ENCODE data around the gene SP140L. TPM values are rescaled to one million over a fixed set of nuclear protein-coding genes. Genes with fewer than 3 reads are reported as not detected.
"Not testable (repeated sequence)": the region's sequence is repeated elsewhere in the genome, so short reads cannot be mapped to it uniquely, and the experiment has no call there.

SP140L gene
- polyA plus RNA-seq, 4 donors, result 8.9 to 13.5 (median 11.2) TPM

- no peak for DNase-seq (ENCODE audit: low read depth in 4 of 4, low spot score in 2 of 4)
Measured at GRCh38 chr2:230414302-230414701, 87.3 kb downstream of the SP140L start.

GRCh38 chr2:230416061-230416721 lies 89.2 kb downstream of the SP140L start, which contains the start of gene SP100:
Gene SP100, plus strand, starts transcription at chr2:230416201. Its CDS starts 96 bp downstream, at chr2:230416297.
- no peak for DNase-seq (ENCODE audit: low read depth in 4 of 4, low spot score in 2 of 4)

GRCh38 chr2:230417436-230417835 lies 90.4 kb downstream of the SP140L start:
- DNase-seq (ENCODE audit: low read depth in 4 of 4, low spot score in 2 of 4), result no peak

GRCh38 chr2:230418341-230419016 lies 91.5 kb downstream of the SP140L start:
- no peak for DNase-seq (ENCODE audit: low read depth in 4 of 4, low spot score in 2 of 4)

- DNase-seq (ENCODE audit: low read depth in 4 of 4, low spot score in 2 of 4), result no peak
Measured at GRCh38 chr2:230419181-230419580, 92.2 kb downstream of the SP140L start.

- no peak for DNase-seq (ENCODE audit: low read depth in 4 of 4, low spot score in 2 of 4)
Measured at GRCh38 chr2:230422149-230422548, 95.2 kb downstream of the SP140L start.

GRCh38 chr2:230423851-230424458 lies 97.0 kb downstream of the SP140L start:
- no peak for DNase-seq (ENCODE audit: low read depth in 4 of 4, low spot score in 2 of 4)

- DNase-seq (ENCODE audit: low read depth in 4 of 4, low spot score in 2 of 4), result no peak
Measured at GRCh38 chr2:230425377-230425776, 98.4 kb downstream of the SP140L start.

GRCh38 chr2:230429513-230429912 lies 102.5 kb downstream of the SP140L start:
- no peak for DNase-seq (ENCODE audit: low read depth in 4 of 4, low spot score in 2 of 4)

- no peak for DNase-seq (ENCODE audit: low read depth in 4 of 4, low spot score in 2 of 4)
Measured at GRCh38 chr2:230430957-230431910, 104.2 kb downstream of the SP140L start.

GRCh38 chr2:230434677-230435324 lies 107.8 kb downstream of the SP140L start:
- no peak for DNase-seq (ENCODE audit: low read depth in 4 of 4, low spot score in 2 of 4)

GRCh38 chr2:230435431-230435830 lies 108.4 kb downstream of the SP140L start:
- no peak for DNase-seq (ENCODE audit: low read depth in 4 of 4, low spot score in 2 of 4)

GRCh38 chr2:230439121-230439520 lies 112.1 kb downstream of the SP140L start:
- DNase-seq (ENCODE audit: low read depth in 4 of 4, low spot score in 2 of 4), result not testable (repeated sequence)

GRCh38 chr2:230439590-230439989 lies 112.6 kb downstream of the SP140L start:
- no peak for DNase-seq (ENCODE audit: low read depth in 4 of 4, low spot score in 2 of 4)

- no peak for DNase-seq (ENCODE audit: low read depth in 4 of 4, low spot score in 2 of 4)
Measured at GRCh38 chr2:230441227-230441897, 114.4 kb downstream of the SP140L start.

GRCh38 chr2:230443541-230443940 lies 116.5 kb downstream of the SP140L start:
- DNase-seq (ENCODE audit: low read depth in 4 of 4, low spot score in 2 of 4), result no peak

GRCh38 chr2:230444832-230445231 lies 117.8 kb downstream of the SP140L start:
- no peak for DNase-seq (ENCODE audit: low read depth in 4 of 4, low spot score in 2 of 4)

GRCh38 chr2:230447036-230447435 lies 120.0 kb downstream of the SP140L start:
- no peak for DNase-seq (ENCODE audit: low read depth in 4 of 4, low spot score in 2 of 4)

All from left renal cortex interstitium (tissue), 4 donors.